Nephron progenitor cell (in vitro differentiated cells): ENCODE measurements around the gene PPFIBP2.

Source experiments
- DNase-seq: peaks from one replicate; pipeline ENCODE4 v3.0.0; 2021
- H3K27ac Mint-ChIP-seq: 2 replicates; pipeline ENCODE4 v1.8.0; 2021; ENCODE audit warnings: mild to moderate bottlenecking, moderate library complexity, mixed read lengths
- H3K27me3 Mint-ChIP-seq: 2 replicates; pipeline ENCODE4 v1.8.0; 2021; ENCODE audit warnings: mild to moderate bottlenecking, low read depth, mixed read lengths; ENCODE audit not compliant: poor library complexity
- H3K36me3 Mint-ChIP-seq: 2 replicates; pipeline ENCODE4 v1.8.0; 2021; ENCODE audit warnings: low read depth, mixed read lengths
- H3K4me1 Mint-ChIP-seq: 2 replicates; pipeline ENCODE4 v1.8.0; 2021; ENCODE audit warnings: mixed read lengths
- H3K4me3 Mint-ChIP-seq: 2 replicates; pipeline ENCODE4 v1.8.0; 2021; ENCODE audit warnings: mild to moderate bottlenecking, moderate library complexity, mixed read lengths
- H3K9me3 Mint-ChIP-seq: 2 replicates; pipeline ENCODE4 v1.8.0; 2021; ENCODE audit warnings: mild to moderate bottlenecking, moderate library complexity, mixed read lengths
- TF ChIP-seq, protein P1 (sequence below): fragments of 200-600 bp; sonication (generic); IDR thresholded peaks from 2 replicates; pipeline ENCODE4 v1.5.0; 2021; ENCODE audit warnings: antibody characterized with exemption

The PPFIBP2 gene

DNA sequence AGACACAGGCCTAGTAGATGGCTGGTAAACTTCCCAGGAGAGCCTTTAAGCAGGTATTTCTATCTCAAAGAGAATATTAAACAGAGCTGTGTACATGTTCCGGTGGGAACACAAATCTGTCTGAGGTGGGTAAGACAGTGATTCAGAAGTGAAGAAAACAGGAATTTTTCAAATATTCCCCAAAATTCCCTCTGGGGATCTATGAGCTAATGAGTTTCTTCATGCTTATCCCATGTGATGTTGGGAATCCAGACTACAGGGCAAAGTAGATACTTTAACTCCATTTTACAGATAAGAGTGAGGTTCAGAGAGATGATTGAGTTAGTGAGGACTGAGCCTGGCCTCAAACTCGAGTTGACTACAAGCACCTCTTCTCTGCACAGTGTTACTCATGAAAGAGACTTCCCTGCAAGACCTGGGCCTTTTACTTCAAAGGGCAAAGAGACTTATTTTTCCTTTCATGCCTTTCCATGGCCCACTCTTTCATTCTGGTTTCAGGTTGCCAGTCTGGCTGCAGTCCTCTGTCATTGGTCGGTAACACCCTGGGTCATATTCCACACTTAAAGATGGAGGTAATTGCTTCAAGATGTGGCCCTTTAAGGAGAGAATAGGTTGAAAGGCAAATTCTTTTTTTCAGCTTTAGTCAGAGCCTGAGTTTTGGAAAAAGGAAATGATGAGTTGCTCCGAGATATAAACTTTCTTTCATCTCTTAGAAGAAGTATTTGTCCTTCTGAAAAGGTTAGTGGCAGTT is 89.4 kb downstream of the PPFIBP2 start:
- peak; percentile 30 for DNase-seq
- Mint-ChIP-seq H3K36me3 (peaks cover 8% of the 10 kb centered on the region), H3K9me3 (no peaks in the 10 kb centered on the region), H3K4me1 (peaks cover 24% of the 10 kb centered on the region), H3K27me3 (no peaks in the 10 kb centered on the region), H3K27ac (no peak overlapping the region), H3K4me3 (no peak overlapping the region)
- TF ChIP-seq, protein P1, sequence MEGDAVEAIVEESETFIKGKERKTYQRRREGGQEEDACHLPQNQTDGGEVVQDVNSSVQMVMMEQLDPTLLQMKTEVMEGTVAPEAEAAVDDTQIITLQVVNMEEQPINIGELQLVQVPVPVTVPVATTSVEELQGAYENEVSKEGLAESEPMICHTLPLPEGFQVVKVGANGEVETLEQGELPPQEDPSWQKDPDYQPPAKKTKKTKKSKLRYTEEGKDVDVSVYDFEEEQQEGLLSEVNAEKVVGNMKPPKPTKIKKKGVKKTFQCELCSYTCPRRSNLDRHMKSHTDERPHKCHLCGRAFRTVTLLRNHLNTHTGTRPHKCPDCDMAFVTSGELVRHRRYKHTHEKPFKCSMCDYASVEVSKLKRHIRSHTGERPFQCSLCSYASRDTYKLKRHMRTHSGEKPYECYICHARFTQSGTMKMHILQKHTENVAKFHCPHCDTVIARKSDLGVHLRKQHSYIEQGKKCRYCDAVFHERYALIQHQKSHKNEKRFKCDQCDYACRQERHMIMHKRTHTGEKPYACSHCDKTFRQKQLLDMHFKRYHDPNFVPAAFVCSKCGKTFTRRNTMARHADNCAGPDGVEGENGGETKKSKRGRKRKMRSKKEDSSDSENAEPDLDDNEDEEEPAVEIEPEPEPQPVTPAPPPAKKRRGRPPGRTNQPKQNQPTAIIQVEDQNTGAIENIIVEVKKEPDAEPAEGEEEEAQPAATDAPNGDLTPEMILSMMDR: no peak

DNA sequence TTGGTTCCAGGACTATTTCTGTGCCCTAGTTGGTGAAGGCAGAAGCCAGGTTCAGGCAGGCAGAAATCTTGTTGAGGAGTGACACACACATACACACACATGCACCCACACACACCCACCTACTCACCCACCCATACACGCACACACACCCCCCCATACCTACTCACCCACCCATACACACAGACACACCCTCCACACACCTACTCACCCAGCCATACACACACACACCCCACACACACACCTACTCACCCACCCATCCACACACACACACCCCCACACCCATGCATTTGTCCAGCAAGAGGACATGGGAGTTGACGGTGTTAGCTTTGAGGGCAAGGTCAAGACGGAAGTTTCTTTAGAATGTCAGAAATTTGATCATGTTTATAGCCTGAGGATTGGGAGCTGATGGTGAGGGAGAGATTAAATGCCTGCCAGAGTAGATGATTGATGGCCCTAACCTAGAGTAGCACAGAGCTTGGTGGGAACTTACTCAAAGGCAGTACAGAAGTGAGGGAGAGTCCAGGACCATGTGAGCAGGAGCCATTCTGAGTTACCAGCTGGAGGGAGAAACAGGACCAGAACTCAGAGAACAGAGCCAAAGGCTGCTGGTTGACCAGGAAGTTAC is 90.6 kb downstream of the PPFIBP2 start:
- Mint-ChIP-seq H3K9me3 (no peaks in the 10 kb centered on the region), H3K27ac (no peak overlapping the region), H3K36me3 (peaks cover 13% of the 10 kb centered on the region), H3K4me1 (peaks cover 23% of the 10 kb centered on the region), H3K4me3 (no peak overlapping the region), H3K27me3 (no peaks in the 10 kb centered on the region)
- TF ChIP-seq, protein P1: no peak
- peak; percentile 8 for DNase-seq

DNA sequence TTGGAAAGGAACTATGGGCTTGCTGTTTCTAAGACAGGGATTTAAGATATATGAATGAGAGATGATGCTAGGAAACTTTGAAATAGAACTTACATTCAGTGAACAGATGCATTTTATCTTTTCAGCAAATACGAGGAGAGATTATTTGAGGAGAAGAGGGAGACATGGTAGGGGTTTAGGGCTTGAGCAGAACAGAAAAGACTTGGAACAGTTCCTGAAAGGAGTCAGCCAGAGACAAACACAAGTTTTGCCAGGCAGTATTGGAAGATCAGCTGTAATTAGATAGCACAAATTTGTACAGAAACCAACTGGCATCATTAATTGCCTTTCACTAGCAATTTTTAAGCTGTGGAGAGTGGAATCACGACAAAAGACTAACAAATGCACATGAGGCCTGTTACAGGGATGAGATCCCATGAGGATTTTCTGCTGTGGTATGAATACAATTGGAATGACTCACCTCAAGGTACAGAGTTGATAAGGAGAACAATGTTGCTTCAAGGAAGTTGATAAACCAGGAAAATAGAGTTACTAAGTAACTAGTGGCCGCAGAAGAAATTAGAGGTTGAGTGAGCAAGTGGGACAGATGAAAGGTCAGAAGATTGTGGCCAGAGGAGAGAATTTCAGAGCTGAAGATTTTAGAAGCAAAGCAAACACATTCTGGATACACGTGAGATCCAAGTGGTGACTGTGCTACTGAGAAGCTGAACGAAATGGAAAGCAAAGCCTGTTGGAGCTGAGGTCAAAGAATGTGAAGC is 91.6 kb downstream of the PPFIBP2 start:
- peaks cover 12% of the 10 kb centered on the region for H3K36me3 Mint-ChIP-seq
- H3K4me1 Mint-ChIP-seq: peaks cover 23% of the 10 kb centered on the region
- no peaks in the 10 kb centered on the region for H3K9me3 Mint-ChIP-seq
- no peaks in the 10 kb centered on the region for H3K27me3 Mint-ChIP-seq
- H3K27ac Mint-ChIP-seq: no peak overlapping the region
- no peak overlapping the region for H3K4me3 Mint-ChIP-seq
- TF ChIP-seq, protein P1: no peak
- DNase-seq: no peak

DNA sequence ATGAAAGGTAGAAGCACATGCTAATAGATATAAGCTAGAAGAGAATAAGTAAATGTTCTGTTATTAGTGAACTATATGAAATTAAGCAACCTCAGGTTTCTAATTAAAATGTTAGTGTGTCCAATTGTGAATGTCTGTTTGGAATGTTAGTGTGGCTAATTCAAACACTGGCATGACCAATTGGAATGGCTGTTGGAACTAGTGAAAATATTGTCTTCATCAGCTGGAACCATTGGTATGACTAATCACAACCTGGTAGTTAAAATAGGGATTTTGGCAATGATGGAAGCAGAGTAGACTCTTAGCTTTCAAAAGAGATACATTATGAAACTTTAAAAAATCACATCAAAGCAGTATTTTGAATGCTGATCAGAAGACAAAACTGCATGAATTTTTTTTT is 92.7 kb downstream of the PPFIBP2 start:
- Mint-ChIP-seq H3K4me3 (no peak overlapping the region), H3K4me1 (peaks cover 12% of the 10 kb centered on the region), H3K27ac (no peak overlapping the region), H3K9me3 (no peaks in the 10 kb centered on the region), H3K36me3 (peaks cover 23% of the 10 kb centered on the region), H3K27me3 (no peaks in the 10 kb centered on the region)
- TF ChIP-seq, protein P1: no peak
- DNase-seq: no peak

DNA sequence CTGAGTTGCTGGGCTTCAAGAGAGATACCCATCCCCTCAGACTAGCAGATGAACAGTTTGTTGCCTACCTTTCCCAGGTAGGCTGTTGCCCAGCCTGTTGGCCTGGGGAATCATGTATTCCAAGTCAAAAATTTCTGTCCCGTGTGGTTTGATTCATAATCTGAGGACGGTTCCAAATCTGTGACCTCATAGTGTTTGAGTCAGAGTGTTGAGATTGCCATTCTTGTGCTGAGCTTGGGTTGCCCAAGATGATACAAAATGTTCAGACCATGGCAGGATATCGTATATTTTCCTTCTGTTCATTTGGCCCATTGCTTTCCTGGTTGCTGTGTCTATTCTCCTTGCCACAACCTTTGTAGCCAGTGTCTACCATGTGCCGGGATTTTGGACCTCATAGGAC is 95.2 kb downstream of the PPFIBP2 start:
- peaks cover 35% of the 10 kb centered on the region for H3K36me3 Mint-ChIP-seq
- no peaks in the 10 kb centered on the region for H3K9me3 Mint-ChIP-seq
- H3K27me3 Mint-ChIP-seq: no peaks in the 10 kb centered on the region
- H3K4me3 Mint-ChIP-seq: no peak overlapping the region
- no peak for DNase-seq
- H3K4me1 Mint-ChIP-seq: peaks cover 33% of the 10 kb centered on the region
- TF ChIP-seq, protein P1: no peak
- H3K27ac Mint-ChIP-seq: no peak overlapping the region
